Central memory CD8-positive, alpha-beta T cell (primary cell): ENCODE results near the gene GPRC5A.
A peak's percentile ranks its signal among the peaks of the same experiment; 100 is the strongest.
"Not testable (repeated sequence)": the region's sequence is repeated elsewhere in the genome, so short reads cannot be mapped to it uniquely, and the experiment has no call there.

Experiments used
- ATAC-seq: fragments of 150-1000 bp; cut with Tn5 transposase; replicated peaks from 2 replicates; pipeline ENCODE4 v1.10.0; 2022; ENCODE audit warnings: mild to moderate bottlenecking, moderate FRiP score, moderate number of reproducible peaks; ENCODE audit not compliant: poor library complexity, severe bottlenecking; ENCODE audit errors: extremely low read depth
- DNase-seq, 2 donors: peaks; one replicate each; pipeline ENCODE4 v3.0.0; 2021; ENCODE audit warnings: low spot score in 2 of 2
- H3K27ac Mint-ChIP-seq: one replicate; pipeline ENCODE4 v1.8.0; 2022; ENCODE audit warnings: low read depth, mild to moderate bottlenecking, moderate library complexity, mixed read lengths
- H3K27me3 Mint-ChIP-seq: one replicate; pipeline ENCODE4 v1.8.0; 2022; ENCODE audit warnings: mixed read lengths
- H3K36me3 Mint-ChIP-seq: one replicate; pipeline ENCODE4 v1.8.0; 2022; ENCODE audit warnings: mild to moderate bottlenecking, moderate library complexity, mixed read lengths; ENCODE audit not compliant: insufficient read depth
- H3K4me1 Mint-ChIP-seq: one replicate; pipeline ENCODE4 v1.8.0; 2022; ENCODE audit warnings: mixed read lengths
- H3K4me3 Mint-ChIP-seq: one replicate; pipeline ENCODE4 v1.8.0; 2022; ENCODE audit warnings: mild to moderate bottlenecking, moderate library complexity, mixed read lengths
- H3K9me3 Mint-ChIP-seq: one replicate; pipeline ENCODE4 v1.8.0; 2022; ENCODE audit warnings: mixed read lengths

GPRC5A gene

DNA sequence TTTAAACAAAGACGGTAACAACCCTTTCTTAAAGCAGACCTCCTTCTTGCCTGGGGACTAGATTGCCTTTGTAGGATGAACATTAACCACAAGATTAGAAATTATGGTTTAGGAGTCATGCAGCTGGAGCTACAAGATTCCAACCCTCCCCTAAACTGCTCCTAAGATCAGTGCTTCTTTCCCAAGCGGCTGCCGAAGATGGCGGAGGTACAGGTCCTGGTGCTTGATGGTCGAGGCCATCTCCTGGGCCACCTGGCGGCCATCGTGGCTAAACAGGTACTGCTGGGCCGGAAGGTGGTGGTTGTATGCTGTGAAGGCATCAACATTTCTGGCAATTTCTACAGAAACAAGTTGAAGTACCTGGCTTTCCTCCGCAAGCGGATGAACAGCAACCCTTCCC is 16.1 kb upstream of the GPRC5A start:
- H3K36me3 Mint-ChIP-seq, ATAC-seq, H3K4me3 Mint-ChIP-seq, H3K9me3 Mint-ChIP-seq, DNase-seq, H3K27me3 Mint-ChIP-seq, H3K4me1 Mint-ChIP-seq, H3K27ac Mint-ChIP-seq: not testable (repeated sequence)

- ATAC-seq (no peak), DNase-seq (no peak)
- peaks cover 3% of the 10 kb centered on the region for H3K36me3 Mint-ChIP-seq
- H3K27ac Mint-ChIP-seq, result no peak overlapping the region
- peaks cover 6% of the 10 kb centered on the region for H3K4me1 Mint-ChIP-seq
- no peak overlapping the region for H3K4me3 Mint-ChIP-seq
- no peaks in the 10 kb centered on the region for H3K9me3 Mint-ChIP-seq
- peaks cover 12% of the 10 kb centered on the region for H3K27me3 Mint-ChIP-seq
Measured at GRCh38 chr12:12877153-12877768, 14.1 kb upstream of the GPRC5A start.

GRCh38 chr12:12877781-12878455 is 13.4 kb upstream of the GPRC5A start:
- ATAC-seq, result no peak
- Mint-ChIP-seq H3K27ac (no peak overlapping the region), H3K36me3 (peaks cover 3% of the 10 kb centered on the region), H3K4me3 (no peak overlapping the region), H3K27me3 (peaks cover 12% of the 10 kb centered on the region), H3K4me1 (peaks cover 6% of the 10 kb centered on the region), H3K9me3 (no peaks in the 10 kb centered on the region)
- DNase-seq, result no peak

- ATAC-seq, result no peak
- H3K36me3 Mint-ChIP-seq, result peaks cover 5% of the 10 kb centered on the region
- H3K4me1 Mint-ChIP-seq, result peaks cover 6% of the 10 kb centered on the region
- H3K27me3 Mint-ChIP-seq, result peaks cover 12% of the 10 kb centered on the region
- no peaks in the 10 kb centered on the region for H3K9me3 Mint-ChIP-seq
- DNase-seq, result no peak
- no peak overlapping the region for H3K27ac Mint-ChIP-seq
- no peak overlapping the region for H3K4me3 Mint-ChIP-seq
Measured at GRCh38 chr12:12880537-12880936, 10.8 kb upstream of the GPRC5A start.

GRCh38 chr12:12881151-12881909 is 10.0 kb upstream of the GPRC5A start:
- no peak overlapping the region for H3K4me3 Mint-ChIP-seq
- H3K36me3 Mint-ChIP-seq, result peaks cover 5% of the 10 kb centered on the region
- ATAC-seq (no peak), DNase-seq (no peak)
- H3K27me3 Mint-ChIP-seq, result peaks cover 19% of the 10 kb centered on the region
- no peak overlapping the region for H3K27ac Mint-ChIP-seq
- H3K4me1 Mint-ChIP-seq, result peaks cover 6% of the 10 kb centered on the region
- H3K9me3 Mint-ChIP-seq, result no peaks in the 10 kb centered on the region

GRCh38 chr12:12882288-12882687 is 9.1 kb upstream of the GPRC5A start:
- DNase-seq, result no peak
- H3K4me3 Mint-ChIP-seq, result no peak overlapping the region
- no peak for ATAC-seq
- H3K36me3 Mint-ChIP-seq, result peaks cover 5% of the 10 kb centered on the region
- no peak overlapping the region for H3K27ac Mint-ChIP-seq
- peaks cover 6% of the 10 kb centered on the region for H3K4me1 Mint-ChIP-seq
- peaks cover 28% of the 10 kb centered on the region for H3K27me3 Mint-ChIP-seq
- no peaks in the 10 kb centered on the region for H3K9me3 Mint-ChIP-seq

GRCh38 chr12:12883369-12884001 is 7.9 kb upstream of the GPRC5A start:
- no peak overlapping the region for H3K4me3 Mint-ChIP-seq
- no peaks in the 10 kb centered on the region for H3K9me3 Mint-ChIP-seq
- DNase-seq, result no peak
- no peak for ATAC-seq
- no peak overlapping the region for H3K27ac Mint-ChIP-seq
- peaks cover 6% of the 10 kb centered on the region for H3K4me1 Mint-ChIP-seq
- peaks cover 40% of the 10 kb centered on the region for H3K27me3 Mint-ChIP-seq
- peaks cover 5% of the 10 kb centered on the region for H3K36me3 Mint-ChIP-seq

DNA sequence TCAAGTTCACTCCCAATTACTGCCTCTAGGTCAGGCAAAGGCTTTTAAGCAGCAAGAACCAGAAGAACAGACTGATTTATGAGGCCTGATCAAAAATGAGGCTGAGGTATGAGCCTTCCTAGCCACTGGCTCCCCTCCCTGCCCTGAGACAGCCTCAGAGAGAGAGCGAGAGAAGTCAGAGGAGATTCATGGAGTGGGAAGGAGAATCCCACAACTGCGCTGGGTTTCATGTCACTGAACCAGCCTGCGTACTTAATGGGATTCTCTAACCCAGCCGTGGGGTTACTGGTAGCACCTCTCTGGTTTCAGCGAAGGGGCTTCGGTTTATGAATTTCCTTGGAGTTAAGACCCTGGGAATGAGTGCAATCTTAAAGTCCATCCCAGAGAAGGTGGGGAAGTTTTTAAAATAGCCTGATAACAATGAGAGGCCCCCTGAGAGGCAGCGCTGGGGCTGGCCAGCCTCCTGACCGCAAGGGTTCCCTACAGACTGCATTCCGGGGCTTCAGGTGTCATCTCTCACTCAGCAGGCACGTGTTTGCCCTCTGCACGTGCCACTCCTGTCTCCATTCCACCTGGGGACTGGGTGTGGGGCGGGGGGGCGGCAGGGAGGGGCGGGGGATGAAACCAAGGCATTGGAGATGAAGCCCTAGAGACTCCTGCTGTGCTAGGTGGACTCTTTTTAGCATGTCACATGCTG is 6.1 kb upstream of the GPRC5A start:
- H3K27me3 Mint-ChIP-seq, result peaks cover 58% of the 10 kb centered on the region
- no peak for ATAC-seq
- H3K27ac Mint-ChIP-seq, result no peak overlapping the region
- H3K4me1 Mint-ChIP-seq, result peaks cover 6% of the 10 kb centered on the region
- peaks cover 2% of the 10 kb centered on the region for H3K36me3 Mint-ChIP-seq
- H3K4me3 Mint-ChIP-seq, result no peak overlapping the region
- no peak for DNase-seq
- H3K9me3 Mint-ChIP-seq, result no peaks in the 10 kb centered on the region

DNA sequence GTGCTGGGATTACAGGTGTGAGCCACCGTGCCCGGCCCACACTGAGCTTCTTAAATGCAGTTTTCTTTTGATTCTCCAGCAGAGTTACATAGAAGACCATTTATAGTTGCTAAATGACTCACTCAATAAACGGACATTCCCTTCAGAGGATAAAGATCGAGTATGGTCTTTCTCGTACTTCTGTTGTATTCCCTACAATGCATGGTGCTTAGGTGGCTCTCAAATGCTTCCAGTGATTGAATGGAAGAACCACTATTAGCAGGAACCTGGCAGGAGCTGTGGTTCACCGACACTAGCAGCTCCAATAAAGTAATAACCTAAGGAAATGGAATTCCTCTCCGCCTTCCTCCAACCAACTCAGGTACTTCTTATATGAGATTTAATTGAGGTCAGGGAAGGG is 3.9 kb upstream of the GPRC5A start:
- peaks cover 2% of the 10 kb centered on the region for H3K36me3 Mint-ChIP-seq
- H3K9me3 Mint-ChIP-seq, result no peaks in the 10 kb centered on the region
- DNase-seq, result no peak
- H3K4me1 Mint-ChIP-seq, result peaks cover 5% of the 10 kb centered on the region
- no peak overlapping the region for H3K4me3 Mint-ChIP-seq
- peaks cover 68% of the 10 kb centered on the region for H3K27me3 Mint-ChIP-seq
- no peak for ATAC-seq
- H3K27ac Mint-ChIP-seq, result no peak overlapping the region

GRCh38 chr12:12889701-12890100 is 1.7 kb upstream of the GPRC5A start:
- Mint-ChIP-seq H3K27ac (no peak overlapping the region), H3K4me1 (peaks cover 5% of the 10 kb centered on the region), H3K36me3 (peaks cover under 1% of the 10 kb centered on the region), H3K4me3 (no peak overlapping the region), H3K9me3 (no peaks in the 10 kb centered on the region), H3K27me3 (peaks cover 80% of the 10 kb centered on the region)
- DNase-seq, result no peak
- no peak for ATAC-seq

DNA sequence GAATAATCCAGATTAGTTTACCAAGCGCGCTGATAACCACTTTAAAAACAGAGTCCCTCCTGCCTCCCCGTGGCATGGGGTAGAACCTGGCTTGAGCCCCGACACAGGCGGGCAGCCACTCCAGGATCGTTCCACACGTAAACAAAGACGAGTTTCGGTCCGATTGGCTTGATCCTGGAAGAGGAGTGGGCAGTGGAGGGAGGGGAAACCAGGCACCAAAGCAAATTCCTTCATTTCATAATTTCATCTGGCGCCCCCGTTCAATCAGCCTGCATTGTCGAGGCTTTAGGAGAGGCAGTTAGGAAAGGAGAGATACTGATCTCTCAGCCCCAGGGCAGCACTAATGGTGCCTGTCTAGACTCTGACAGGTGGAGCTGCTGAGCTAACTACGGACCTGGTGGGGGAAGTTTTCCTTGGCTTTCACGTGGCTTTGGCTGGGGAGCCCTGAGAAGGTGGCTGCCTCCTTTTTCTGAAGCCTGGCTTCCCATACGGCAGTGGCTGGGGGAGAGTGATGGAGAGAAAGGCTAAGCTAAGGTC is 751 bp upstream of the GPRC5A start:
- peak overlapping the region; percentile 59 for H3K4me3 Mint-ChIP-seq

DNA sequence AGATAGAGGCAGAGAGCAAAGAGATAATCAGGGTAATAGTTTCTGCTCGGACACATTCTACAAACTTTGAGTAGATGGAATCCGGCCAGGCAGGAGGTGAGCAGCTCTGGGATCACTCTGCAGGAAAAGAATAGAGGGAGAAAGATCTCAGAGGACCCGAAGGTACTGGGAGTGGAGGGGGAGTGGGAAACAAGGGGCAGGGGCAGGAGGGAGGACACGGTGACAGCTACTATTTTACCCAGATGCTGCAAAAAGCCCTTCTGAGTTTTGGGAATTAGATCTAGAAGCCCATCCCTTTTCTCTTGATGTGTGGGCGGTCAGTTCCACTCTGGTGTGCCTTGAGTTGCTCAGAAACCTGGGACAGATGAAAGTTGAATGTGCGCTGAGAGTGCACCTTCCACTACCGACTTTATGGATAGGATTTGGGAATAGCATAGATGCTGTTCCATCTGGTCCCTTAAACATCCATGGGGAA is 556 bp downstream of the GPRC5A start:
- Mint-ChIP-seq H3K4me3 (no peak overlapping the region), H3K27me3 (peaks cover 80% of the 10 kb centered on the region), H3K9me3 (no peaks in the 10 kb centered on the region), H3K4me1 (peaks cover 5% of the 10 kb centered on the region), H3K27ac (no peak overlapping the region), H3K36me3 (no peaks in the 10 kb centered on the region)
- ATAC-seq (no peak), DNase-seq (no peak)

More for the DNA sequence above, 751 bp upstream of the GPRC5A start:
- peak; percentile 54 for ATAC-seq
- no peaks in the 10 kb centered on the region for H3K9me3 Mint-ChIP-seq
- H3K27me3 Mint-ChIP-seq, result peaks cover 85% of the 10 kb centered on the region
- no peaks in the 10 kb centered on the region for H3K36me3 Mint-ChIP-seq
- no peak for DNase-seq
- no peak overlapping the region for H3K27ac Mint-ChIP-seq
- H3K4me1 Mint-ChIP-seq, result peaks cover 5% of the 10 kb centered on the region
